IgD-negative memory B cell (primary cell): ENCODE results near the gene B3GAT1. TPM values are rescaled to one million over a fixed set of nuclear protein-coding genes. Genes with fewer than 3 reads are reported as not detected.
A peak's percentile ranks its signal among the peaks of the same experiment; 100 is the strongest.
"Not testable (repeated sequence)": the region's sequence is repeated elsewhere in the genome, so short reads cannot be mapped to it uniquely, and the experiment has no call there.

Experiments used
- H3K27ac Mint-ChIP-seq, 3 donors: one replicate each; pipeline ENCODE4 v1.8.0; 2020 to 2022; ENCODE audit warnings: mild to moderate bottlenecking in 3 of 3, mixed read lengths in 3 of 3, moderate library complexity in 1 of 3
- H3K27me3 Mint-ChIP-seq: one replicate; pipeline ENCODE4 v1.8.0; 2021; ENCODE audit warnings: mixed read lengths
- H3K36me3 Mint-ChIP-seq: one replicate; pipeline ENCODE4 v1.8.0; 2020; ENCODE audit warnings: mild to moderate bottlenecking, mixed read lengths
- H3K4me1 Mint-ChIP-seq, 3 donors: one replicate each; pipeline ENCODE4 v1.8.0; 2020 to 2022; ENCODE audit warnings: mixed read lengths in 3 of 3, mild to moderate bottlenecking in 1 of 3
- H3K4me3 Mint-ChIP-seq, 4 donors: one replicate each; pipeline ENCODE4 v1.8.0; 2020 to 2022; ENCODE audit warnings: mild to moderate bottlenecking in 4 of 4, mixed read lengths in 4 of 4, moderate library complexity in 3 of 4
- H3K9me3 Mint-ChIP-seq, 3 donors: one replicate each; pipeline ENCODE4 v1.8.0; 2020 to 2021; ENCODE audit warnings: mixed read lengths in 3 of 3, mild to moderate bottlenecking in 1 of 3
- polyA plus RNA-seq: library from polyadenylated mRNA; unstranded; fragments of 300-500 nt; fragmentation: Illumina TruSeq; gene quantifications from one replicate; pipeline ENCODE4 v1.2.3, GENCODE V29; 2021

Gene B3GAT1
- polyA plus RNA-seq, 1 donor from 2014 or later: not detected

DNA sequence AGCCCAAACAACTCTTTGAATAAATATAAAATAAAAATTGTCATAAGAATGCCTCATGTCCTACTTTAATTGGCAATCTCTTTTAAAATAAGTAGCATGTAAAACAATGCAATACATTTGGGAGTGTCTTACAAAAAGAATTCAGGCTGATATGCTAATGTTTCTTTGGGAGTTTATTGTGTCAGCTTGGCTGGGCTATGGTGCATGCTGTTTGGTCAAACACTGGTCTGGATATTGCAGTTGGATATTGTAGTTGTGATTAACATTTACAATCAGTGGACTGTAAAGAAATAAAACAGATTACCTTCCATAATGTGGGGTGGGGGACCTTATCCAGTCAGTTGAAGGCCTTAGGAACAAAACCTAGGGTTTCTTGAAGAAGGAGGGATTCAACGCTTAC lies 37.0 kb upstream of the B3GAT1 start:
- no peak overlapping the region for H3K27ac Mint-ChIP-seq
- H3K9me3 Mint-ChIP-seq: peaks cover 0 to 2% (median 0%) of the 10 kb centered on the region in 3 donors
- no peaks in the 10 kb centered on the region for H3K27me3 Mint-ChIP-seq
- H3K4me3 Mint-ChIP-seq: no peak overlapping the region
- peaks cover 1% of the 10 kb centered on the region for H3K36me3 Mint-ChIP-seq
- H3K4me1 Mint-ChIP-seq: no peaks in the 10 kb centered on the region

DNA sequence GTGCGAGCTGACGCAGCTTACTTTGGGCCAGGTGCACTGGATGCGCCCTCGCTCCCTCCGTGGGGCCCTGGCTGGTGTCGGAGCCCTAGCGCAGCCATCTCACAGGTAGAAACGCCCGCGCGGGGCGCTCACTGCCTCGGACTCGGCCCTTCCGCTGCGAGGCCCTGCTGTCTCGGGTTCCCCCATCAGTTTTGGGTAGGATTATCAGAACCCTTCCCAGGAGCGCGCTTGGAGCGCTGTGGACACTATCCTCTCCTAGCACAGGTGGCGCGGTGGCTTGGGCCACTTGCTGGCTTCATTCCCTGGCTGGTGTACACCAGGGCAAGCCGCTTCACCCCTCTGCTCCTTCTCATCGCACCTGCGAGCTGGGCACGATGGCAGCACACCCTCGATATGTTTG lies 35.7 kb upstream of the B3GAT1 start:
- H3K9me3 Mint-ChIP-seq: peaks cover 0 to 3% (median 1%) of the 10 kb centered on the region in 3 donors
- peaks cover 3% of the 10 kb centered on the region for H3K27me3 Mint-ChIP-seq

GRCh38 chr11:134445601-134446325 lies 33.7 kb upstream of the B3GAT1 start:
- H3K27me3 Mint-ChIP-seq: peaks cover 3% of the 10 kb centered on the region

More for the DNA sequence above, 35.7 kb upstream of the B3GAT1 start:
- Mint-ChIP-seq H3K4me1 (no peaks in the 10 kb centered on the region), H3K4me3 (no peak overlapping the region), H3K27ac (no peak overlapping the region), H3K36me3 (peaks cover 1% of the 10 kb centered on the region)

DNA sequence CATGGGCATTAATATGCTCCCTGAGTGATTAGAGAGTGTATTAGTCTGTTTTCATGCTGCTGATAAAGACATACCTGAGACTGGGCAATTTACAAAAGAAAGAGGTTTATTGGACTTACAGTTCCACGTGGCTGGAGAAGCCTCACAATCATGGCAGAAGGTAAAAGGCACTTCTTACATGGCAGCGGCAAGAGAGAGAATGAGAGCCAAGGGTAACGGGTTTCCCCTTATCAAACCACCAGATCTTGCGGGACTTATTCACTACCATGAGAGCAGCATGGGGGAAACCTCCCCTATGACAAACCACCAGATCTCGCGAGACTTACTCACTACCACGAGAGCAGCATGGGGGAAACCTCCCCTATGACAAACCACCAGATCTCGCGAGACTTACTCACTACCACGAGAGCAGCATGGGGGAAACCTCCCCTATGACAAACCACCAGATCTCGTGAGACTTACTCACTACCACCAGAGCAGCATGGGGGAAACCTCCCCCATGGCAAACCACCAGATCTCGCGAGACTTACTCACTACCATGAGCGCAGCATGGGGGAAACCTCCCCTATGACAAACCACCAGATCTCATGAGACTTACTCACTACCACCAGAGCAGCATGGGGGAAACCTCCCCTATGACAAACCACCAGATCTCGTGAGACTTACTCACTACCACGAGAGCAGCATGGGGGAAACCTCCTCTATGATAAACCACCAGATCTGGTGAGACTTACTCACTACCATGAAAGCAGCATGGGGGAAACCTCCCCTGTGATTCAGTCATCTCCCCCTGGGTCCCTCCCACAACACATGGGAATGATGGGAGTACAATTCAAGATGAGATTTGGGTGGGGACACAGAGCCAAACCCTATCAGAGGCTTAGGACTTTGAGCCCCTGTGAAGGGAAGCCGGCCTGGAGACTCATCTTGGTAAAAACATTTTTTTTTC lies 32.4 kb upstream of the B3GAT1 start:
- not testable (repeated sequence) for H3K4me3 Mint-ChIP-seq, H3K36me3 Mint-ChIP-seq, H3K9me3 Mint-ChIP-seq, H3K27ac Mint-ChIP-seq, H3K27me3 Mint-ChIP-seq, H3K4me1 Mint-ChIP-seq

More at GRCh38 chr11:134445601-134446325, 33.7 kb upstream of the B3GAT1 start:
- Mint-ChIP-seq H3K27ac (no peak overlapping the region), H3K4me3 (no peak overlapping the region), H3K36me3 (no peaks in the 10 kb centered on the region), H3K9me3 (peaks cover 0 to 3% (median 1%) of the 10 kb centered on the region in 3 donors), H3K4me1 (no peaks in the 10 kb centered on the region)

DNA sequence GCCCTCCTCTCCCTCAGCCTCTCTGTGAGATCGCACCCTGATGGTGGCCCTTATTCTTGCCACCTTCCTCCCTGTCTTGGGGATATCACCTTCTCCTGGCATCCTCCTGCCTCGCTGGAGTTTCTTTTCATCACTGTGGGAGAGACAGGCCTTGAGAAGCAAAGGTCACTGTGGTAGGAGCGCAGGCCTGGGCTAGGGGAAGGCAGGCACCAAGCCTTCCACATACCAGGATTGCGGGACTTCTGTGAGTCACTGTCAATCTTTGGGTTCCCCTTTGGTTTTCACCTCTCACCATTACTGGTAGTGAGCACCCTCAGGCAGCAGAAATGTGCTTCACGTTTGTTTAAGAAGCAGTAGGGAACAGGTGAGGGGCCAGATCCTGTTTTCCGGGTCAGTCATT lies 31.2 kb upstream of the B3GAT1 start:
- no peak overlapping the region for H3K4me3 Mint-ChIP-seq
- H3K27me3 Mint-ChIP-seq: peaks cover 3% of the 10 kb centered on the region
- peaks cover 0 to 2% (median 0%) of the 10 kb centered on the region in 3 donors for H3K4me1 Mint-ChIP-seq
- H3K9me3 Mint-ChIP-seq: peaks cover 0 to 3% (median 1%) of the 10 kb centered on the region in 3 donors
- H3K36me3 Mint-ChIP-seq: no peaks in the 10 kb centered on the region
- peak overlapping the region in 1 of 3 donors; percentile 64 for H3K27ac Mint-ChIP-seq

DNA sequence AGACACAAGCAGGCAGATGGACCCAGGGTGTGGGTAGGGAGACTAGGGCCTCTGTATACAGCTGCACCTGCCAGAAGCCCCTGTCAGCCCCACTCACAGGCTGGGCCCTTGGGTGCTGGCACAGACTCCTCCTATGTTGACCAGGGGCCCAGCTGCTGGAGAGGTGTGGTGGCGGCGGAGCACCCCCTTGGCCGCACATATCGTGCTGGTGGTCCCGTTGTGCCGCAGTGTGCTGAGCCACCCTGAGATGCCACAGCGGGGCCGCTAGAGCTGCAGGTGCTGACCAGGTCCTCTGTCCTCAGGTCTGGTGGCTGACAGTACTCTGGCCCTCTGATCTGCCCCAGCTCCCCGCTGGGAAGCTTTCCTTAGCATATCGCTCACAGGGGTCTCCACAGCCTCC lies 30.2 kb upstream of the B3GAT1 start:
- no peak overlapping the region for H3K27ac Mint-ChIP-seq

GRCh38 chr11:134441706-134442105 lies 29.7 kb upstream of the B3GAT1 start:
- Mint-ChIP-seq H3K9me3 (peaks cover 0 to 3% (median 1%) of the 10 kb centered on the region in 3 donors), H3K4me1 (peaks cover 0 to 2% (median 0%) of the 10 kb centered on the region in 3 donors), H3K4me3 (no peak overlapping the region), H3K36me3 (no peaks in the 10 kb centered on the region), H3K27me3 (peaks cover 7% of the 10 kb centered on the region), H3K27ac (no peak overlapping the region)

More for the DNA sequence above, 30.2 kb upstream of the B3GAT1 start:
- peaks cover 3% of the 10 kb centered on the region for H3K27me3 Mint-ChIP-seq
- peaks cover 0 to 2% (median 0%) of the 10 kb centered on the region in 3 donors for H3K4me1 Mint-ChIP-seq
- H3K36me3 Mint-ChIP-seq: no peaks in the 10 kb centered on the region
- no peak overlapping the region for H3K4me3 Mint-ChIP-seq
- peaks cover 0 to 3% (median 1%) of the 10 kb centered on the region in 3 donors for H3K9me3 Mint-ChIP-seq

DNA sequence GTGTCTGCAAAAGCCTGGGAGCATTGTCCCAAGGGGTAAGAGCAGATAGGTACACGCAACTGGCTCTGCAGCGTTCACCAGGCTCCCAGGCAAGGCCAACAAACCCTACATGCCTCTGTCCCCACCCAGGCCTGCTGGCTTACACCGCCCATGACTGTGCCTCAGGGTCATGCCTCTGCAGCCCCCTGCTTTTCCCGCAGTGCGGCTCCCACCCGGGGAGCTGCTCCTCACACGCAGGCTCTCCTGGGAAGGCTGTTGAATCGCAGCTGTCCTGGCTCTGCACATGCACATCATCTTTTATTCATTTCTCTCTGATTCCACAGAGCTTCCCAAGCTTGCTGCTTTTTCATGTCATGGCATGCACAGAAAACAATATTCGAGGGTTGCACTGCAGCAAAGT lies 29.2 kb upstream of the B3GAT1 start:
- H3K9me3 Mint-ChIP-seq: peaks cover 0 to 3% (median 1%) of the 10 kb centered on the region in 3 donors
- no peaks in the 10 kb centered on the region for H3K36me3 Mint-ChIP-seq
- H3K27ac Mint-ChIP-seq: no peak overlapping the region
- H3K4me1 Mint-ChIP-seq: peaks cover 0 to 2% (median 0%) of the 10 kb centered on the region in 3 donors
- H3K27me3 Mint-ChIP-seq: peaks cover 7% of the 10 kb centered on the region
- no peak overlapping the region for H3K4me3 Mint-ChIP-seq

DNA sequence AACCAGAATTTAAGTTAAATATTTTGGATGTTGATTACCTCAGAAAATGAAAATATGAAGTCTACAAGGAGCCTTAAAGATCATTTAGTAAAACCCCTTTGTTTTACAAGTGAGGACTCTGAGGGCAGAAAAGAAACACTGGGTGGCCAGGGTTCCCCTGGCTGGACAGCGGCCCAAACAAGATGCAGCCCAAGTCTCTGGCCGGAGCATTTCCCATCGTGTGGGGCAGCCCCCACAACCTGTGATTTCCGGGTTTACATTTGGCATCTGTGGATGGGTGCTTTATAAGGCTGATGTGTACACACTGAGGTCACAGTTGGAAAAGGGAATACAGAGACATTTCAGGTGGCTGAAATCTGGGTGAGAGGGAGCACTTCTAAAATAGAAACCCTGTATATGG lies 28.8 kb upstream of the B3GAT1 start:
- no peak overlapping the region for H3K4me3 Mint-ChIP-seq
- no peak overlapping the region for H3K27ac Mint-ChIP-seq
- peaks cover 0 to 2% (median 0%) of the 10 kb centered on the region in 3 donors for H3K4me1 Mint-ChIP-seq
- H3K27me3 Mint-ChIP-seq: peaks cover 7% of the 10 kb centered on the region
- peaks cover 0 to 3% (median 1%) of the 10 kb centered on the region in 3 donors for H3K9me3 Mint-ChIP-seq
- H3K36me3 Mint-ChIP-seq: no peaks in the 10 kb centered on the region

GRCh38 chr11:134438542-134439537 lies 26.8 kb upstream of the B3GAT1 start:
- peaks cover 11% of the 10 kb centered on the region for H3K27me3 Mint-ChIP-seq
- H3K9me3 Mint-ChIP-seq: peaks cover 0 to 1% (median 0%) of the 10 kb centered on the region in 3 donors
- H3K4me3 Mint-ChIP-seq: peak overlapping the region in 1 of 4 donors; percentile 23
- H3K4me1 Mint-ChIP-seq: peaks cover 0 to 2% (median 0%) of the 10 kb centered on the region in 3 donors
- H3K36me3 Mint-ChIP-seq: no peaks in the 10 kb centered on the region
- no peak overlapping the region for H3K27ac Mint-ChIP-seq

GRCh38 chr11:134437821-134438220 lies 25.8 kb upstream of the B3GAT1 start:
- Mint-ChIP-seq H3K27ac (no peak overlapping the region), H3K4me1 (peaks cover 0 to 2% (median 0%) of the 10 kb centered on the region in 3 donors), H3K27me3 (peaks cover 12% of the 10 kb centered on the region), H3K36me3 (no peaks in the 10 kb centered on the region), H3K4me3 (no peak overlapping the region), H3K9me3 (no peaks in the 10 kb centered on the region)

DNA sequence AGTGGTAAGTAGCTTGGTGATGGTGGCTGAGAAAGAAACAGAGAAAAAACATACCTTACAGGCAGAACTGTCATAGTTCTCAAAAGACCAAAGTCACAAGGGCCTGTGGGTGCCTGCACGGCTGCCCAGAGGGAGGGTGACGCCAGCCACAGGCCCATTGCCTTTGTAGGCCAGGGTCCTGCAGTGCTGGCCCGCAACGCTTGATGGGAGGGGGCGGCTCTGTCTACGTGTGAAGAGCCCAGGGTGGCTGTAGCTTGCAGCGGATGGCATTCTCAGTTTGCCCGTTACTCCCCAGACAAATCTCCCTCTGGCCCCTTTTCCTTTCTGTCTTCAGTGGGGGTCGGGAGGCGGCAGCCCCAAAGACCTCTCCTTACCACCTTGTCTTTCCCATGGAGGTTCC lies 24.7 kb upstream of the B3GAT1 start:
- no peaks in the 10 kb centered on the region for H3K36me3 Mint-ChIP-seq
- peaks cover 11% of the 10 kb centered on the region for H3K27me3 Mint-ChIP-seq
- H3K4me1 Mint-ChIP-seq: peaks cover 0 to 2% (median 0%) of the 10 kb centered on the region in 3 donors
- no peak overlapping the region for H3K27ac Mint-ChIP-seq
- H3K4me3 Mint-ChIP-seq: no peak overlapping the region
- peaks cover 0 to 3% (median 0%) of the 10 kb centered on the region in 3 donors for H3K9me3 Mint-ChIP-seq

DNA sequence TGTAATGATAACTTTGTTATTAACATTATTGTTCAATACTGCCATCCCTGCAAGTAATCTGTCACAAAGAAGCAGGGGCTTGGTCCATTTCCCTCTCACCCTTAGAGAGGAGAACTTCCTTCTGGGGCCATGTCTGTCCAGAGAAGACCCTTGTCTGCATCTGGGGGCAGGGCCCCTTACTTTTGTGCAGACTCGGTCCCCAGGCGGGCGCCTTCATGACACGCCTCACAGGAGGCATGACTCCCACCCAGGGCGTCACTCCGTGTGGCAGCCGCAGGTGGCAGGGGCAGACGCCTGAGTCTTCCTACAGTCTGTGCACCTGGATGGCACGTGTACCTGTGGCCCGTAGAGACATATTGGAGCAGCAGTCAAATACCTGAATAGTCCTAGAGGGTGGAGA lies 21.8 kb upstream of the B3GAT1 start:
- Mint-ChIP-seq H3K27me3 (peaks cover 18% of the 10 kb centered on the region), H3K36me3 (no peaks in the 10 kb centered on the region), H3K9me3 (peaks cover 0 to 9% (median 0%) of the 10 kb centered on the region in 3 donors), H3K27ac (no peak overlapping the region), H3K4me1 (peaks cover 0 to 2% (median 0%) of the 10 kb centered on the region in 3 donors), H3K4me3 (no peak overlapping the region)

- no peaks in the 10 kb centered on the region for H3K36me3 Mint-ChIP-seq
- peaks cover 0 to 9% (median 0%) of the 10 kb centered on the region in 3 donors for H3K9me3 Mint-ChIP-seq
- no peak overlapping the region for H3K4me3 Mint-ChIP-seq
- H3K27ac Mint-ChIP-seq: no peak overlapping the region
- peaks cover 18% of the 10 kb centered on the region for H3K27me3 Mint-ChIP-seq
- H3K4me1 Mint-ChIP-seq: peaks cover 0 to 2% (median 0%) of the 10 kb centered on the region in 3 donors
These were observed 21.2 kb upstream of the B3GAT1 start for GRCh38 chr11:134433251-134433650.
